ENCODE data around the gene MLXIPL. TPM values are rescaled to one million over a fixed set of nuclear protein-coding genes. Genes with fewer than 3 reads are reported as not detected.
"Not testable (repeated sequence)": the region's sequence is repeated elsewhere in the genome, so short reads cannot be mapped to it uniquely, and the experiment has no call there.

Gene MLXIPL
- total RNA-seq, 1 donor from 2014 or later: not detected

DNA sequence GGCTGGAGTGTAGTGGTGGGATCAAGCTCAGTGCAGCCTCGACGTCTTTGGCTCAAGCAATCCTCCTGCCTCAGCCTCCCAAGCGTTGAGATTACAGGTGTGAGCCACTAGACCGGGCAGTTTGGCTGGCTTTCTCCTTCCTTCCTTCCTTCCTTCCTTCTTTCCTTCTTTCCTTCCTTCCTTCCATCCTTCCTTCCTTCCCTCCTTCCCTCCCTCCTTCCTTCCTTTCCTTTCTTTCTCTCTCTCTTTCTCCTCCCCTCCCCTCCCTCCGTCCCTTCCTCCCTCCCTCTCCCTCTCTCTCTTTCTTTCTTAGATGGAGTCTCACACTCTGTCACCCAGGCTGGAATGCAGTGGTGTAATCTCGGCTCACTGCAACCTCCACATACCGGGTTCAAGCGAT is 35.7 kb upstream of the MLXIPL start:
- peaks cover 19% of the 10 kb centered on the region for H3K27me3 Mint-ChIP-seq (ENCODE audit: low read depth)
- H3K9me3 Mint-ChIP-seq (ENCODE audit: low read depth): peaks cover 10% of the 10 kb centered on the region
- H3K36me3 Mint-ChIP-seq (ENCODE audit: low read depth): peaks cover 1% of the 10 kb centered on the region
- H3K27ac Mint-ChIP-seq (ENCODE audit: unreplicated experiment): no peak overlapping the region
- TF ChIP-seq, protein P1, sequence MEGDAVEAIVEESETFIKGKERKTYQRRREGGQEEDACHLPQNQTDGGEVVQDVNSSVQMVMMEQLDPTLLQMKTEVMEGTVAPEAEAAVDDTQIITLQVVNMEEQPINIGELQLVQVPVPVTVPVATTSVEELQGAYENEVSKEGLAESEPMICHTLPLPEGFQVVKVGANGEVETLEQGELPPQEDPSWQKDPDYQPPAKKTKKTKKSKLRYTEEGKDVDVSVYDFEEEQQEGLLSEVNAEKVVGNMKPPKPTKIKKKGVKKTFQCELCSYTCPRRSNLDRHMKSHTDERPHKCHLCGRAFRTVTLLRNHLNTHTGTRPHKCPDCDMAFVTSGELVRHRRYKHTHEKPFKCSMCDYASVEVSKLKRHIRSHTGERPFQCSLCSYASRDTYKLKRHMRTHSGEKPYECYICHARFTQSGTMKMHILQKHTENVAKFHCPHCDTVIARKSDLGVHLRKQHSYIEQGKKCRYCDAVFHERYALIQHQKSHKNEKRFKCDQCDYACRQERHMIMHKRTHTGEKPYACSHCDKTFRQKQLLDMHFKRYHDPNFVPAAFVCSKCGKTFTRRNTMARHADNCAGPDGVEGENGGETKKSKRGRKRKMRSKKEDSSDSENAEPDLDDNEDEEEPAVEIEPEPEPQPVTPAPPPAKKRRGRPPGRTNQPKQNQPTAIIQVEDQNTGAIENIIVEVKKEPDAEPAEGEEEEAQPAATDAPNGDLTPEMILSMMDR (IDR thresholded peaks at IDR 0.05): no peak
- no peaks in the 10 kb centered on the region for H3K4me1 Mint-ChIP-seq (ENCODE audit: low read depth)
- DNase-seq (ENCODE audit: low spot score): no peak
- no peak overlapping the region for H3K4me3 Mint-ChIP-seq (ENCODE audit: unreplicated experiment)

DNA sequence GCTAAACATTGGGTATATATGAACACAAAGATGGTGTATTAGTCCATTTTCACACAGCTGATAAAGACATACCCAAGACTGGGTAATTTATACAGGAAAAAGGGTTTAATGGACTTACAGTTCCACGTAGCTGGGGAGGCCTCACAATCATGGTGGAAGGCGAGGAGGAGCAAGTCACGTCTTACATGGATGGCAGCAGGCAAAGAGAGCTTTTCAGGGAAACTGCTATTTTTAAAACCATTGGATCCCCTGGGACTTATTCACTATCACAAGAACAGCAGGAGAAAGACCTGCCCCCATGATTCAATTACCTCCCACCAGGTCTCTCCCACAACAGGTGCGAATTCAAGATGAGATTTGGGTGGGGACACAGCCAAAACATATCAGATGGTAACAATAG is 31.0 kb upstream of the MLXIPL start:
- H3K9me3 Mint-ChIP-seq (ENCODE audit: low read depth); DNase-seq (ENCODE audit: low spot score); H3K36me3 Mint-ChIP-seq (ENCODE audit: low read depth); H3K4me3 Mint-ChIP-seq (ENCODE audit: unreplicated experiment); H3K27ac Mint-ChIP-seq (ENCODE audit: unreplicated experiment); H3K4me1 Mint-ChIP-seq (ENCODE audit: low read depth): not testable (repeated sequence)
- H3K27me3 Mint-ChIP-seq (ENCODE audit: low read depth): peaks cover 29% of the 10 kb centered on the region

DNA sequence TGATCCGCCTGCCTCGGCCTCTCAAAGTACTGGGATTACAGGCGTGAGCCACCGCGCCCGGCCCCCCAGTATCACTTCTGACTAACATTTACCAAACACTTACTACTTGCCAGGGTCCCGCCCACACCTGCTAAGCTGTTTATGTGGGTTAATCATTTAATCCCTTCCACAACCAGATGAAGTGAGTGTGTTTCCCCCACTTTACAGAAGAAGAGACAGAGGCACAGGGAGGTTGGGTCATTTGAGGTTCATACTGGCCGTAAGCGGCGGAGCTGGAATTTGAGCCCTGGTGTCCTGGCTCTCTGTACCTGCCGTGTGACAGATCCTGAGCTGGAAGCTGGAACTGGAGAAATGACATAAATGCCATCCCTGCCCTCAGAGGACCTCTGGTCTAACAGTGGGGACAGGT is 28.2 kb upstream of the MLXIPL start:
- H3K4me1 Mint-ChIP-seq (ENCODE audit: low read depth): peaks cover 5% of the 10 kb centered on the region
- H3K27ac Mint-ChIP-seq (ENCODE audit: unreplicated experiment): no peak overlapping the region
- peaks cover 1% of the 10 kb centered on the region for H3K36me3 Mint-ChIP-seq (ENCODE audit: low read depth)
- no peaks in the 10 kb centered on the region for H3K9me3 Mint-ChIP-seq (ENCODE audit: low read depth)
- TF ChIP-seq, protein P1 (IDR thresholded peaks at IDR 0.05): no peak
- H3K4me3 Mint-ChIP-seq (ENCODE audit: unreplicated experiment): no peak overlapping the region
- no peak for DNase-seq (ENCODE audit: low spot score)
- H3K27me3 Mint-ChIP-seq (ENCODE audit: low read depth): peaks cover 40% of the 10 kb centered on the region

DNA sequence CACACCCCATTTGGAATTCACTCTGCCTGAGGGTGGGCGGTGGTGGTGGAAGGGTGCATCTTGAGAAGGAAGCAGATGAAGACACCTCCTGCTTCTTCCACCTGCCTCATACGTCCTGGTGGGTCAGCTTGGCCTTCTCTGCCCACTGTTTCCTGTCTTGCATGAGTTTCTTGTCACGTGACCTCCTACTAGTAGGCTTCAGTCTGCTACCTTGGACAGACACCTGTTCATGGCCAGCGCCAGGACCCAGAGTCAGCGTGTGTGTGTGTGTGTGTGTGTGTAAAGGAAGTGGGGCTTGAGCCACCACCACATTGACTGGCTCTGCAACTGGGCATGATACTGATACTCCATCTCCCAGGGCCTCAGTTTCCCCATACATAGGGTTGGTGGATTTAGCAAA is 26.2 kb upstream of the MLXIPL start:
- H3K36me3 Mint-ChIP-seq (ENCODE audit: low read depth): peaks cover 1% of the 10 kb centered on the region
- H3K4me3 Mint-ChIP-seq (ENCODE audit: unreplicated experiment): no peak overlapping the region
- TF ChIP-seq, protein P1 (IDR thresholded peaks at IDR 0.05): no peak
- H3K4me1 Mint-ChIP-seq (ENCODE audit: low read depth): peaks cover 5% of the 10 kb centered on the region
- peaks cover 54% of the 10 kb centered on the region for H3K27me3 Mint-ChIP-seq (ENCODE audit: low read depth)
- DNase-seq (ENCODE audit: low spot score): no peak
- no peaks in the 10 kb centered on the region for H3K9me3 Mint-ChIP-seq (ENCODE audit: low read depth)
- no peak overlapping the region for H3K27ac Mint-ChIP-seq (ENCODE audit: unreplicated experiment)

DNA sequence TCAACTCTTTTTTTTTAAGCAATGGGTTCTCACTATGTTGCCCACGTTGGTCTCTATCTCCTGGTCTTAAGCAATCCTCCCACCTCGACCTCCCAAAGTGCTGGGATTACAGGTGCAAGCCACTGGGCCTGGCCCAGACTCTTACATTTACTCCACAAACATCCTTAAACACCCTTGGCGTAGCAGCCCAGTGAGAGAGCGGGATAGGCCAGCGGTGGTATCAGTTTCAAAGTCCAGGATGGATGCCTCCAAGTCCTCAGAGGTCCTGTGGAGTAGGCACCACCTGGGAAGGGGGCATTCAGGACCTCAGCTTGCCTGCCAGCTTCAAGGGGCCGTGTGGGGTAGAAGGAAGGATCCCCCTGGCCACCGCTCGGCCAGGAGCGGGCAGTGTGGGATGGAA is 25.3 kb upstream of the MLXIPL start:
- H3K4me3 Mint-ChIP-seq (ENCODE audit: unreplicated experiment): no peak overlapping the region
- peaks cover 5% of the 10 kb centered on the region for H3K4me1 Mint-ChIP-seq (ENCODE audit: low read depth)
- H3K9me3 Mint-ChIP-seq (ENCODE audit: low read depth): no peaks in the 10 kb centered on the region
- H3K27me3 Mint-ChIP-seq (ENCODE audit: low read depth): peaks cover 56% of the 10 kb centered on the region
- no peak for DNase-seq (ENCODE audit: low spot score)
- no peak overlapping the region for H3K27ac Mint-ChIP-seq (ENCODE audit: unreplicated experiment)
- no peaks in the 10 kb centered on the region for H3K36me3 Mint-ChIP-seq (ENCODE audit: low read depth)
- TF ChIP-seq, protein P1 (IDR thresholded peaks at IDR 0.05): no peak

DNA sequence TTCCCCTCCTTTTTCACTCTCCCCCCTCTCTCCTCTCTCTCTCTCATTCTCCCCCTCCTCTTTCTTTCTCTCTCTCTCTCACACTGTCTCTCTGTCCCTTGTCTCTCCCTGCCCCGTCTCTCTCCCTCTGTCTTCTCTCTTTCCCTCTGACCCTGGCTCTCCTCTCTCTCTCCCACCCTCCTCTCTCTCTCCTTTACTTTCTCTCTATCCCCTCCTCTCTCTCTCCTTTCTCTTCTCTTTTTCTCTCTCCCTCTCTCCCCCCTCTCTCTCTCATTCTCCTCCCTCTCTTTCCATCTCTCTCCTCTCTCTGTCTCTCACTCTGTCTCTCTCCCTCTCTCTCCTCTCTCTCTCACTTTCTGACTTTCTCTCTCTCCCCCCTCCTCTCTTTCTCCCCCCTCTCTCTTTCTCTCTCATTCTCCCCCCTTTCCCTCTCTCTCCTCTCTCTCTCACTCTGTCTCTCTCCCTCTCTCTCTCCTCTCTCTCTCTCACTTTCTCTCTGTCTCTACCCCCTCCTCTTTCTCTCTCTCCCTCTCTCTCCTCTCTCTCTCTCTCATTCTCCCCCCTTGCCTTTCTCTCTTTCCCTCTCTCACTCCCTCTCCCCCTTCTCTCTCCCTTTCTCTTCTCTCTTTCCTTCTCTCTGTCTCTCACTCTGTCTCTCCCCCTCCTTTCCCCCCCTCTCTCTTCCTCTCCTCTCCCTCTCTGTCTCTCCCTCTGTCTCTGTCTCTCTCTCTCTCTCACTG is 24.4 kb upstream of the MLXIPL start:
- TF ChIP-seq, protein P1 (IDR thresholded peaks at IDR 0.05): no peak
- Mint-ChIP-seq H3K4me3 (ENCODE audit: unreplicated experiment) (peak overlapping the region; percentile 49), H3K9me3 (ENCODE audit: low read depth) (no peaks in the 10 kb centered on the region), H3K27ac (ENCODE audit: unreplicated experiment) (no peak overlapping the region), H3K36me3 (ENCODE audit: low read depth) (peaks cover 2% of the 10 kb centered on the region), H3K4me1 (ENCODE audit: low read depth) (peaks cover 5% of the 10 kb centered on the region), H3K27me3 (ENCODE audit: low read depth) (peaks cover 60% of the 10 kb centered on the region)
- DNase-seq (ENCODE audit: low spot score): no peak

All from chondrocyte (in vitro differentiated cells).